Measurements from ENCODE around the gene CC2D2A. TPM values are rescaled to one million over a fixed set of nuclear protein-coding genes. Genes with fewer than 3 reads are reported as not detected.
"Not testable (repeated sequence)": the region's sequence is repeated elsewhere in the genome, so short reads cannot be mapped to it uniquely, and the experiment has no call there.

The CC2D2A gene
- total RNA-seq, 1 donor from 2014 or later, result 2.4 TPM

- no peak for ATAC-seq
- DNase-seq (ENCODE audit: low spot score), result no peak
Measured at GRCh38 chr4:15513545-15513944, 43.9 kb downstream of the CC2D2A start.

GRCh38 chr4:15515106-15515505, 45.4 kb downstream of the CC2D2A start:
- no peak for ATAC-seq
- no peak for DNase-seq (ENCODE audit: low spot score)

- no peak for DNase-seq (ENCODE audit: low spot score)
- no peak for ATAC-seq
Measured at GRCh38 chr4:15516494-15516893, 46.8 kb downstream of the CC2D2A start.

- DNase-seq (ENCODE audit: low spot score); ATAC-seq: not testable (repeated sequence)
Measured at GRCh38 chr4:15517681-15518080, 48.0 kb downstream of the CC2D2A start.

GRCh38 chr4:15521442-15522039, 51.9 kb downstream of the CC2D2A start:
- ATAC-seq (no peak), DNase-seq (ENCODE audit: low spot score) (no peak)

- no peak for ATAC-seq
- no peak for DNase-seq (ENCODE audit: low spot score)
Measured at GRCh38 chr4:15525080-15525479, 55.4 kb downstream of the CC2D2A start.

GRCh38 chr4:15526924-15527592, 57.4 kb downstream of the CC2D2A start:
- DNase-seq (ENCODE audit: low spot score) (no peak), ATAC-seq (no peak)

- no peak for DNase-seq (ENCODE audit: low spot score)
- ATAC-seq, result no peak
Measured at GRCh38 chr4:15531792-15532191, 62.1 kb downstream of the CC2D2A start.

GRCh38 chr4:15533817-15534216, 64.1 kb downstream of the CC2D2A start:
- no peak for DNase-seq (ENCODE audit: low spot score)
- no peak for ATAC-seq

- DNase-seq (ENCODE audit: low spot score) (no peak), ATAC-seq (no peak)
Measured at GRCh38 chr4:15535599-15535998, 65.9 kb downstream of the CC2D2A start.

GRCh38 chr4:15536552-15537499, 67.1 kb downstream of the CC2D2A start:
- ATAC-seq, result no peak
- no peak for DNase-seq (ENCODE audit: low spot score)

GRCh38 chr4:15541941-15542340, 72.3 kb downstream of the CC2D2A start:
- no peak for ATAC-seq
- no peak for DNase-seq (ENCODE audit: low spot score)

- DNase-seq (ENCODE audit: low spot score), result no peak
- ATAC-seq, result no peak
Measured at GRCh38 chr4:15542760-15543159, 73.1 kb downstream of the CC2D2A start.

- ATAC-seq, result no peak
- DNase-seq (ENCODE audit: low spot score), result no peak
Measured at GRCh38 chr4:15543537-15544247, 74.0 kb downstream of the CC2D2A start.

GRCh38 chr4:15544248-15544729, 74.6 kb downstream of the CC2D2A start:
- no peak for DNase-seq (ENCODE audit: low spot score)
- ATAC-seq, result no peak

- ATAC-seq, result peak; percentile 62
- no peak for DNase-seq (ENCODE audit: low spot score)
Measured at GRCh38 chr4:15545371-15545770, 75.7 kb downstream of the CC2D2A start.

GRCh38 chr4:15547392-15547791, 77.7 kb downstream of the CC2D2A start:
- no peak for DNase-seq (ENCODE audit: low spot score)
- ATAC-seq, result no peak

- DNase-seq (ENCODE audit: low spot score), result no peak
- ATAC-seq, result no peak
Measured at GRCh38 chr4:15550491-15550890, 80.8 kb downstream of the CC2D2A start.

- DNase-seq (ENCODE audit: low spot score) (no peak), ATAC-seq (peak; percentile 90)
Measured at GRCh38 chr4:15551740-15552446, 82.2 kb downstream of the CC2D2A start.
